OCI-LY3 (cell line): ENCODE data around the gene ALOXE3.

Experiments
- EZH2phosphoT487 ChIP-seq: fragments of 200-600 bp; shearing (Covaris generic); IDR thresholded peaks from 2 replicates; pipeline ENCODE4 v1.6.1; 2018; ENCODE audit warnings: antibody characterized with exemption, mixed run types, low read depth
- TF ChIP-seq, protein P1 (sequence below): fragments of 200-600, 300-600 bp; sonication (generic); IDR thresholded peaks from 2 replicates; pipeline ENCODE4 v1.5.1; 2014; ENCODE audit warnings: antibody characterized with exemption, low read length, low read depth

DNA sequence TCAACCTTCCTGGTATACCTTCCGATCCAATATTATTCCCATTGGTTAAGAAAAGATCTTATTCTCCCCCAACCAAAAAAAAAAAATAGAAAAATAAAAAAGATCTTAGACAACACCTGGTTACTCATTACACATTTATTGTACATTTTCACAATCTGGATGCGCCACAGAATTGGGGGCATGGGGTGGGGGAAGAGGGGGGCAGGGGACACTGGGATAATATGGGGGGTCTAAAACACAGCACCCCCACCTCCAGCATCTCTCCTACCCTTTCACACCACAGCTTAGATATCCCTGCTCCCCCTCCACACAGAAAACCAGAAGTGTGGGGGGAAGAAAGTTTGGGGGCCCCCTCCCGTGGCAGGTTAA, 40.7 kb upstream of the ALOXE3 start:
- TF ChIP-seq, protein P1, sequence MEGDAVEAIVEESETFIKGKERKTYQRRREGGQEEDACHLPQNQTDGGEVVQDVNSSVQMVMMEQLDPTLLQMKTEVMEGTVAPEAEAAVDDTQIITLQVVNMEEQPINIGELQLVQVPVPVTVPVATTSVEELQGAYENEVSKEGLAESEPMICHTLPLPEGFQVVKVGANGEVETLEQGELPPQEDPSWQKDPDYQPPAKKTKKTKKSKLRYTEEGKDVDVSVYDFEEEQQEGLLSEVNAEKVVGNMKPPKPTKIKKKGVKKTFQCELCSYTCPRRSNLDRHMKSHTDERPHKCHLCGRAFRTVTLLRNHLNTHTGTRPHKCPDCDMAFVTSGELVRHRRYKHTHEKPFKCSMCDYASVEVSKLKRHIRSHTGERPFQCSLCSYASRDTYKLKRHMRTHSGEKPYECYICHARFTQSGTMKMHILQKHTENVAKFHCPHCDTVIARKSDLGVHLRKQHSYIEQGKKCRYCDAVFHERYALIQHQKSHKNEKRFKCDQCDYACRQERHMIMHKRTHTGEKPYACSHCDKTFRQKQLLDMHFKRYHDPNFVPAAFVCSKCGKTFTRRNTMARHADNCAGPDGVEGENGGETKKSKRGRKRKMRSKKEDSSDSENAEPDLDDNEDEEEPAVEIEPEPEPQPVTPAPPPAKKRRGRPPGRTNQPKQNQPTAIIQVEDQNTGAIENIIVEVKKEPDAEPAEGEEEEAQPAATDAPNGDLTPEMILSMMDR = no peak
- no peak for TF ChIP-seq EZH2phosphoT487
